Breast epithelium (tissue), 3 donors: ENCODE data around the gene ASMTL.

ENCODE experiments used
- POLR2A ChIP-seq: fragments of 450-650 bp; IDR thresholded peaks from one replicate; pipeline ENCODE4 v1.6.1; 2016; ENCODE audit warnings: antibody characterized with exemption, mild to moderate bottlenecking, moderate library complexity
- POLR2AphosphoS5 ChIP-seq, 3 donors: sonication (generic); formaldehyde crosslinking; IDR thresholded peaks; one replicate each; pipeline ENCODE4 v1.6.1; 2017; ENCODE audit warnings: antibody characterized with exemption in 3 of 3

- no peak for TF ChIP-seq POLR2A
- no peak for TF ChIP-seq POLR2AphosphoS5 (IDR thresholded peaks at IDR 0.05)
Measured at GRCh38 chrX:1425381-1425780, 27.3 kb downstream of the ASMTL start.
